IMR-90 (cell line): ENCODE measurements around the gene SLX9.

Experiments used
- BHLHE40 ChIP-seq: fragments of 150-350 bp; IDR thresholded peaks from 2 replicates; pipeline ENCODE4 v1.6.1; 2016; ENCODE audit warnings: mild to moderate bottlenecking, low read depth, low read length
- CHD1 ChIP-seq: IDR thresholded peaks from 2 replicates; pipeline ENCODE4 v1.6.1; 2012; ENCODE audit warnings: low read depth, low read length, improper control_type of control experiment
- CTCF ChIP-seq: conservative IDR thresholded peaks from 2 replicates; pipeline ENCODE4 v1.5.1; 2012; ENCODE audit warnings: mild to moderate bottlenecking, low read depth, low read length, improper control_type of control experiment
- ELK1 ChIP-seq: fragments of 150-350 bp; IDR thresholded peaks from 2 replicates; pipeline ENCODE4 v1.6.1; 2016; ENCODE audit warnings: low read depth, mild to moderate bottlenecking, low read length, moderate library complexity, borderline replicate concordance
- MXI1 ChIP-seq: IDR thresholded peaks from 2 replicates; pipeline ENCODE4 v1.6.1; 2012; ENCODE audit warnings: low read depth, mild to moderate bottlenecking, low read length, moderate library complexity, borderline replicate concordance
- POLR2A ChIP-seq: IDR thresholded peaks from 2 replicates; pipeline ENCODE4 v1.6.1; 2012; ENCODE audit warnings: mild to moderate bottlenecking, low read depth, low read length
- RAD21 ChIP-seq: IDR thresholded peaks from 2 replicates; pipeline ENCODE4 v1.6.1; 2012; ENCODE audit warnings: low read length, improper control_type of control experiment
- RFX5 ChIP-seq: IDR thresholded peaks from 2 replicates; pipeline ENCODE4 v1.8.0; 2012; ENCODE audit warnings: low read depth, mild to moderate bottlenecking, low read length, moderate library complexity

GRCh38 chr21:44955141-44955797 lies 15.4 kb downstream of the SLX9 start:
- TF ChIP-seq CTCF (no peak), ELK1 (no peak), POLR2A (no peak), RAD21 (no peak), MXI1 (no peak), BHLHE40 (peak; percentile 57; the same call in 1 of the 2 replicates), CHD1 (no peak), RFX5 (no peak)
